WTC11 (cell line): ENCODE results near the gene TUBGCP4. TPM values are rescaled to one million over a fixed set of nuclear protein-coding genes. Genes with fewer than 3 reads are reported as not detected.

Source experiments
- ATAC-seq: fragments of 200-7000 bp; cut with Tn5 transposase; 2 replicates; pipeline ENCODE4 v1.10.0; 2021; ENCODE audit warnings: mild to moderate bottlenecking, moderate library complexity
- CTCF ChIA-PET: fragments of 300-600 bp; sonication (Branson Sonifier 250); formaldehyde crosslinking; loops from one replicate; lab custom pipeline; 2021; ENCODE audit warnings: antibody characterized with exemption; lab: Charles Lee
- POLR2A ChIA-PET: fragments of 350-600 bp; sonication (Branson Sonifier 250); formaldehyde crosslinking; loops from one replicate; lab custom pipeline; 2021; ENCODE audit warnings: antibody characterized with exemption; lab: Charles Lee
- DNase-seq: peaks from one replicate; pipeline ENCODE4 v3.0.0; 2021; ENCODE audit warnings: low spot score
- H3K27ac Mint-ChIP-seq: 2 replicates; pipeline ENCODE4 v1.8.0; 2021; ENCODE audit warnings: mixed read lengths
- H3K27me3 Mint-ChIP-seq: 2 replicates; pipeline ENCODE4 v1.8.0; 2021; ENCODE audit warnings: low read depth, mild to moderate bottlenecking, moderate library complexity, mixed read lengths
- H3K36me3 Mint-ChIP-seq: 2 replicates; pipeline ENCODE4 v1.8.0; 2021; ENCODE audit warnings: mixed read lengths
- H3K4me1 Mint-ChIP-seq: 2 replicates; pipeline ENCODE4 v1.8.0; 2022; ENCODE audit warnings: mixed read lengths
- H3K4me3 Mint-ChIP-seq: 2 replicates; pipeline ENCODE4 v1.8.0; 2021; ENCODE audit warnings: mild to moderate bottlenecking, moderate library complexity, mixed read lengths
- H3K9me3 Mint-ChIP-seq: 2 replicates; pipeline ENCODE4 v1.8.0; 2021; ENCODE audit warnings: mixed read lengths
- ARID4B ChIP-seq: sonication (generic); formaldehyde crosslinking; IDR thresholded peaks from 2 replicates; pipeline ENCODE4 v1.8.0; 2023; ENCODE audit warnings: missing genetic modification reagents, mild to moderate bottlenecking, borderline replicate concordance
- ATF6 ChIP-seq: sonication (generic); formaldehyde crosslinking; IDR thresholded peaks from 2 replicates; pipeline ENCODE4 v1.8.1; 2023; ENCODE audit warnings: mild to moderate bottlenecking, missing genetic modification reagents
- ESRRA ChIP-seq: sonication (generic); formaldehyde crosslinking; IDR thresholded peaks from 2 replicates; pipeline ENCODE4 v1.8.1; 2022; ENCODE audit warnings: mild to moderate bottlenecking, missing genetic modification reagents, borderline replicate concordance
- FOXP4 ChIP-seq: sonication (generic); formaldehyde crosslinking; IDR thresholded peaks from 2 replicates; pipeline ENCODE4 v1.8.0; 2022; ENCODE audit warnings: mild to moderate bottlenecking, missing genetic modification reagents
- GABPB1 ChIP-seq: sonication (generic); formaldehyde crosslinking; IDR thresholded peaks from 2 replicates; pipeline ENCODE4 v1.8.1; 2023; ENCODE audit warnings: mild to moderate bottlenecking, missing genetic modification reagents
- HMGXB4 ChIP-seq: sonication (generic); formaldehyde crosslinking; IDR thresholded peaks from 2 replicates; pipeline ENCODE4 v1.8.1; 2023; ENCODE audit warnings: mild to moderate bottlenecking, moderate library complexity, missing genetic modification reagents
- JAZF1 ChIP-seq: fragments of 250-450 bp; sonication (Bioruptor Pico); IDR thresholded peaks from 2 replicates; pipeline ENCODE4 v1.9.0; 2021; ENCODE audit warnings: moderate library complexity, mild to moderate bottlenecking, inconsistent platforms
- NFYB ChIP-seq: sonication (generic); formaldehyde crosslinking; conservative IDR thresholded peaks from 2 replicates; pipeline ENCODE4 v1.8.0; 2022; ENCODE audit warnings: low read depth, missing genetic modification reagents
- RELA ChIP-seq: sonication (generic); formaldehyde crosslinking; IDR thresholded peaks from 2 replicates; pipeline ENCODE4 v1.8.1; 2022; ENCODE audit warnings: missing genetic modification reagents, mild to moderate bottlenecking, borderline replicate concordance
- RORB ChIP-seq: fragments of 250-450 bp; sonication (Bioruptor Pico); IDR thresholded peaks from 2 replicates; pipeline ENCODE4 v1.9.0; 2021; ENCODE audit warnings: mild to moderate bottlenecking
- SMAD3 ChIP-seq: sonication (generic); formaldehyde crosslinking; IDR thresholded peaks from 2 replicates; pipeline ENCODE4 v1.8.0; 2022; ENCODE audit warnings: missing genetic modification reagents, mild to moderate bottlenecking, borderline replicate concordance
- TCF7 ChIP-seq: sonication (generic); formaldehyde crosslinking; IDR thresholded peaks from 2 replicates; pipeline ENCODE4 v1.8.0; 2022; ENCODE audit warnings: mild to moderate bottlenecking, low read depth, missing genetic modification reagents, moderate library complexity
- ZNF121 ChIP-seq: sonication (generic); formaldehyde crosslinking; IDR thresholded peaks from 2 replicates; pipeline ENCODE4 v1.8.0; 2023; ENCODE audit warnings: missing genetic modification reagents
- ZNF138 ChIP-seq: sonication (generic); formaldehyde crosslinking; conservative IDR thresholded peaks from 2 replicates; pipeline ENCODE4 v1.8.1; 2022; ENCODE audit warnings: mild to moderate bottlenecking, moderate library complexity, missing genetic modification reagents
- total RNA-seq: library from RNA; stranded (reverse); gene quantifications from 3 replicates; pipeline ENCODE4 v1.2.3, GENCODE V29; 2021
- TF ChIP-seq, protein P1 (sequence below): sonication (generic); formaldehyde crosslinking; IDR thresholded peaks from 2 replicates; pipeline ENCODE4 v1.8.0; 2022; ENCODE audit warnings: missing genetic modification reagents

Gene TUBGCP4
- total RNA-seq, 1 experiment from 2014 or later = 22.5 TPM

DNA sequence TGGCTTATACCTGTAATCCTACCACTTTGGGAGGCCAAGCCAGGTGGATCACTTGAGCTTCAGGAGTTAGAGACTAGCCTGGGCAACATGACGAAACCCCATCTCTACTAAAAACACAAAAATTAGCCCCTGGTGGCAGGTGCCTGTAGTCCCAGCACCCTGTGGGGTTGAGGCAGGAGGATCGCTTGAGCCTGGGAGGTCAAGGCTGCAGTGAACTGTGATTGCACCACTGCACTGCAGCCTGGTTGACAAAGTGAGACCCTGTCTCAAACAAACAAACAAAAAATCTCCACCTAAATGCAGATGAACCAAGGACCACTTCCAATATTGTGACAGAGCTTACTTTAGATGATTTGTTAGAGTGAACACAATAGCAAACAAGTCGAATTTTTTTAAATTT lies 68.4 kb downstream of the TUBGCP4 start (continued):
- TF ChIP-seq ESRRA (no peak), ATF6 (CRISPR knock-in tag) (no peak)

GRCh38 chr15:43440721-43441281 lies 69.9 kb downstream of the TUBGCP4 start:
- CTCF ChIA-PET = interaction anchor here (1.0 to 2.5 kb wide), 7 partner anchors 22 to 87 kb away, joined by 3 to 15 read pairs (median 6); partner anchors contain the start of genes MAP1A, TUBGCP4 and ZSCAN29
- DNase-seq (no peak), ATAC-seq (peak; percentile 38; the same call in 1 of the 2 replicates)
- no peak overlapping the region; the same call in 1 of the 2 replicates for H3K27ac Mint-ChIP-seq
- TF ChIP-seq GABPB1 (CRISPR knock-in tag) (peak; percentile 59; the same call in 1 of the 2 replicates), ARID4B (CRISPR knock-in tag) (no peak)
- TF ChIP-seq, all 79 proteins: peak for 1
- H3K27me3 Mint-ChIP-seq = no peaks in the 10 kb centered on the region
- no peaks in the 10 kb centered on the region for H3K9me3 Mint-ChIP-seq
- peaks cover 7% of the 10 kb centered on the region for H3K4me1 Mint-ChIP-seq
- POLR2A ChIA-PET = interaction anchor here (0.6 kb wide), 1 partner anchor 8 kb away, joined by 3 read pairs; no protein-coding TSS in a partner anchor
- no peak overlapping the region for H3K4me3 Mint-ChIP-seq
- peaks cover 56% of the 10 kb centered on the region for H3K36me3 Mint-ChIP-seq

DNA sequence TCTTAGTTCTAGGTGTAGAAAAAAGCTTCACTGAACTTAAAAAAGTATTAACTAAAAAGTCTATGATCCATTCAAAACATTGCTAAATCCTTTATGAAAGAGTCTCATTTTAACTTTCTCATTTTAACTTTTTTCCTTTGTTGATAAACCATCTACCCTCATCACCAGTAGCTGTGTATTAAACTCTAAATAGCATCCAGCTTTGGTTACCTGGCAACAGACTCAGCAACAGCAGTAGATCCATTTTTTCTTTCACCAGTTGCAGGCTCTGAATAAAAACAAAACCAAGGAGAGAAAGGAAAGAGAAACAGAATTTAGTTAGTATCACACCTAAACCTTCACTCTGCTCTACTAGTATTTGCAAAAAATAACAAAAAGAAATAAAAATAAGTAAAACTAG lies 70.4 kb downstream of the TUBGCP4 start:
- Mint-ChIP-seq H3K36me3 (peaks cover 56% of the 10 kb centered on the region), H3K4me3 (no peak overlapping the region), H3K9me3 (no peaks in the 10 kb centered on the region), H3K27me3 (no peaks in the 10 kb centered on the region), H3K4me1 (peaks cover 7% of the 10 kb centered on the region), H3K27ac (peak overlapping the region; percentile 64)
- ChIA-PET POLR2A (no interaction called here), CTCF (interaction anchor here (0.6 to 2.5 kb wide), 8 partner anchors 22 to 86 kb away, joined by 3 to 15 read pairs (median 6); partner anchors contain the start of genes MAP1A, TUBGCP4 and ZSCAN29)
- ATAC-seq = no peak
- no peak for DNase-seq
- no peak for TF ChIP-seq TCF7 (CRISPR knock-in tag)
- TF ChIP-seq SMAD3 (CRISPR knock-in tag) = no peak
- TF ChIP-seq HMGXB4 (CRISPR knock-in tag) = no peak
- TF ChIP-seq ZNF121 (CRISPR knock-in tag) = no peak
- TF ChIP-seq RELA = no peak
- no peak for TF ChIP-seq NFYB (CRISPR knock-in tag)

DNA sequence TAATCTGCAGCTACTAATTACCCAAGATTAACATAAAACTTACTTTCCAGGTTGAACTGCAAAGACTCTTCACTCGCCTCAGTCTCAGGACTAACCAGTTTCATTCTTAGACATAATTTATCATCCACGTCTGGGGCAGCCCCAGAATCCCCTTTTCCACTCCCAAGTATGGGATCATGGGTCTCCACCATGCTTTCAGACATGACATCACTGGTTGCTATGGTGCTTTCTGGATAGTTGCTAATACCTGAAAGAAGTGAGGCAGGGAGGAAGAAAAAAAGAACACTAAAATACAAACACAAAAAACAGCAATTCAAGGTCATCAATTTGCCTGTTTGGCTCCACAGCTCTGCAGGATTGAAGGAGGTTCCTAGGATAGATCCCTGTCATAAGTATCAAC lies 75.4 kb downstream of the TUBGCP4 start:
- Mint-ChIP-seq H3K27me3 (no peaks in the 10 kb centered on the region), H3K36me3 (peaks cover 37% of the 10 kb centered on the region), H3K9me3 (no peaks in the 10 kb centered on the region), H3K4me1 (peaks cover under 1% of the 10 kb centered on the region), H3K27ac (0 out of 2 replicates have a peak overlapping the region, but pooled peaks have one; percentile 9), H3K4me3 (no peak overlapping the region)
- ChIA-PET CTCF (no interaction called here), POLR2A (no interaction called here)
- ATAC-seq = no peak
- no peak for DNase-seq
- no peak for TF ChIP-seq FOXP4
- TF ChIP-seq, protein P1, sequence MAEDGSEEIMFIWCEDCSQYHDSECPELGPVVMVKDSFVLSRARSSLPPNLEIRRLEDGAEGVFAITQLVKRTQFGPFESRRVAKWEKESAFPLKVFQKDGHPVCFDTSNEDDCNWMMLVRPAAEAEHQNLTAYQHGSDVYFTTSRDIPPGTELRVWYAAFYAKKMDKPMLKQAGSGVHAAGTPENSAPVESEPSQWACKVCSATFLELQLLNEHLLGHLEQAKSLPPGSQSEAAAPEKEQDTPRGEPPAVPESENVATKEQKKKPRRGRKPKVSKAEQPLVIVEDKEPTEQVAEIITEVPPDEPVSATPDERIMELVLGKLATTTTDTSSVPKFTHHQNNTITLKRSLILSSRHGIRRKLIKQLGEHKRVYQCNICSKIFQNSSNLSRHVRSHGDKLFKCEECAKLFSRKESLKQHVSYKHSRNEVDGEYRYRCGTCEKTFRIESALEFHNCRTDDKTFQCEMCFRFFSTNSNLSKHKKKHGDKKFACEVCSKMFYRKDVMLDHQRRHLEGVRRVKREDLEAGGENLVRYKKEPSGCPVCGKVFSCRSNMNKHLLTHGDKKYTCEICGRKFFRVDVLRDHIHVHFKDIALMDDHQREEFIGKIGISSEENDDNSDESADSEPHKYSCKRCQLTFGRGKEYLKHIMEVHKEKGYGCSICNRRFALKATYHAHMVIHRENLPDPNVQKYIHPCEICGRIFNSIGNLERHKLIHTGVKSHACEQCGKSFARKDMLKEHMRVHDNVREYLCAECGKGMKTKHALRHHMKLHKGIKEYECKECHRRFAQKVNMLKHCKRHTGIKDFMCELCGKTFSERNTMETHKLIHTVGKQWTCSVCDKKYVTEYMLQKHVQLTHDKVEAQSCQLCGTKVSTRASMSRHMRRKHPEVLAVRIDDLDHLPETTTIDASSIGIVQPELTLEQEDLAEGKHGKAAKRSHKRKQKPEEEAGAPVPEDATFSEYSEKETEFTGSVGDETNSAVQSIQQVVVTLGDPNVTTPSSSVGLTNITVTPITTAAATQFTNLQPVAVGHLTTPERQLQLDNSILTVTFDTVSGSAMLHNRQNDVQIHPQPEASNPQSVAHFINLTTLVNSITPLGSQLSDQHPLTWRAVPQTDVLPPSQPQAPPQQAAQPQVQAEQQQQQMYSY = no peak
- no peak for TF ChIP-seq RORB (CRISPR knock-in tag)
- no peak for TF ChIP-seq JAZF1 (CRISPR knock-in tag)
- no peak for TF ChIP-seq ZNF138 (CRISPR knock-in tag)
